Smooth muscle cell of the brain vasculature (primary cell): ENCODE data around the gene ELN.
A peak's percentile ranks its signal among the peaks of the same experiment; 100 is the strongest.

Source experiments
- DNase-seq: peaks from one replicate; pipeline ENCODE4 v3.0.0-alpha.2; 2012; ENCODE audit warnings: low read depth, low spot score

ELN gene

GRCh38 chr7:74061840-74062539, 34.0 kb downstream of the ELN start:
- DNase-seq: peak; percentile 78

- DNase-seq: no peak
Observed at GRCh38 chr7:74063223-74063641, 35.3 kb downstream of the ELN start.

GRCh38 chr7:74063646-74064045, 35.7 kb downstream of the ELN start:
- no peak for DNase-seq

- DNase-seq: no peak
Observed at GRCh38 chr7:74064696-74065095, 36.7 kb downstream of the ELN start.

GRCh38 chr7:74066626-74067025, 38.7 kb downstream of the ELN start:
- DNase-seq: no peak

GRCh38 chr7:74068378-74069085, 40.6 kb downstream of the ELN start:
- DNase-seq: no peak

GRCh38 chr7:74069086-74069541, 41.1 kb downstream of the ELN start:
- no peak for DNase-seq

- DNase-seq: no peak
Observed at GRCh38 chr7:74069790-74070618, 42.0 kb downstream of the ELN start.

- no peak for DNase-seq
Observed at GRCh38 chr7:74070619-74070921, 42.6 kb downstream of the ELN start.

GRCh38 chr7:74071121-74071520, 43.1 kb downstream of the ELN start:
- DNase-seq: no peak

- DNase-seq: no peak
Observed at GRCh38 chr7:74074770-74075169, 46.8 kb downstream of the ELN start.

- no peak for DNase-seq
Observed at GRCh38 chr7:74078461-74078860, 50.5 kb downstream of the ELN start.

GRCh38 chr7:74082770-74083116, 54.8 kb downstream of the ELN start:
- no peak for DNase-seq

GRCh38 chr7:74083117-74083876, 55.3 kb downstream of the ELN start, which contains the start of gene LIMK1:
LIMK1 (plus strand) TSS chr7:74083804; CDS start chr7:74083991, 187 bp downstream.
- DNase-seq: peak; percentile 55

GRCh38 chr7:74083928-74084721, 56.2 kb downstream of the ELN start:
- DNase-seq: no peak

- DNase-seq: no peak
Observed at GRCh38 chr7:74084722-74085578, 57.0 kb downstream of the ELN start.

GRCh38 chr7:74087791-74088453, 59.9 kb downstream of the ELN start:
- DNase-seq: no peak

- no peak for DNase-seq
Observed at GRCh38 chr7:74092321-74092963, 64.5 kb downstream of the ELN start.

GRCh38 chr7:74092964-74093471, 65.0 kb downstream of the ELN start:
- no peak for DNase-seq
